ENCODE results near the gene ZNF536. TPM values are rescaled to one million over a fixed set of nuclear protein-coding genes. Genes with fewer than 3 reads are reported as not detected.

The ZNF536 gene
- total RNA-seq, 1 experiment from 2014 or later, result 2.9 TPM

DNA sequence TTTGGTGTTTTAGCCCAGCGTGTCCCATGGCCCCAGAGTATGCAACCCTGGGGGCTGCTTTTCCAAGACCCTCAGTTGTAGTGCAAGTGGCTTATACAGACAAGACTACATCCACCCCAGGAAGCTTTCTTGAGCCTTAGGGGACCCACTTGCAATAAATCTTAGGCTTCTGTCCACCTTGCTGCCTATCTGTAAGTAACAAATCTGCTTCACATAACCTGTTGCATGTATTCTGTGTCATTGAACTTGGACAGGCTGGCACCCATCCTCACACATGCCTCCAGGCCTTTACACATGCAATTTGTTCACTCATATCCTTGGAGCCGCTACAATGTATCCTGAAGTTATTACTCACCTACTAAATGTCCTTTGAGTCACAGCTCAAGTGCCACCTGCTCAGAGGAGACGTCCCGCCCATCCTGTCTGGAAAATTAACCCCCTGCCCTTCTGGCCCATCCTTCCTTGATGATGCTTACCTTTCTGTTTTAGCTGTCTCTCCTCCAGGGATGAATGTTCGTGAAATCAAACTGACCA, 101.2 kb downstream of the ZNF536 start:
- no peak overlapping the region for H3K4me3 ChIP-seq (ENCODE audit: low read depth, low read length, poor library complexity, severe bottlenecking)
- H3K27ac ChIP-seq (ENCODE audit: low read depth, low read length, poor library complexity, severe bottlenecking), result no peak overlapping the region
- ChIA-PET POLR2A (ENCODE audit: low non-redundant PET) (no interaction called here), CTCF (no interaction called here)
- no peaks in the 10 kb centered on the region for H3K36me3 ChIP-seq (ENCODE audit: insufficient read depth, low read length, poor library complexity, severe bottlenecking)
- H3K4me1 ChIP-seq (ENCODE audit: insufficient read depth, low read length, poor library complexity, severe bottlenecking), result no peaks in the 10 kb centered on the region
- TF ChIP-seq EZH2 (IDR thresholded peaks at IDR 0.05; ENCODE audit: borderline replicate concordance, low read depth, low read length, poor library complexity, severe bottlenecking), result no peak
- TF ChIP-seq, protein P1, sequence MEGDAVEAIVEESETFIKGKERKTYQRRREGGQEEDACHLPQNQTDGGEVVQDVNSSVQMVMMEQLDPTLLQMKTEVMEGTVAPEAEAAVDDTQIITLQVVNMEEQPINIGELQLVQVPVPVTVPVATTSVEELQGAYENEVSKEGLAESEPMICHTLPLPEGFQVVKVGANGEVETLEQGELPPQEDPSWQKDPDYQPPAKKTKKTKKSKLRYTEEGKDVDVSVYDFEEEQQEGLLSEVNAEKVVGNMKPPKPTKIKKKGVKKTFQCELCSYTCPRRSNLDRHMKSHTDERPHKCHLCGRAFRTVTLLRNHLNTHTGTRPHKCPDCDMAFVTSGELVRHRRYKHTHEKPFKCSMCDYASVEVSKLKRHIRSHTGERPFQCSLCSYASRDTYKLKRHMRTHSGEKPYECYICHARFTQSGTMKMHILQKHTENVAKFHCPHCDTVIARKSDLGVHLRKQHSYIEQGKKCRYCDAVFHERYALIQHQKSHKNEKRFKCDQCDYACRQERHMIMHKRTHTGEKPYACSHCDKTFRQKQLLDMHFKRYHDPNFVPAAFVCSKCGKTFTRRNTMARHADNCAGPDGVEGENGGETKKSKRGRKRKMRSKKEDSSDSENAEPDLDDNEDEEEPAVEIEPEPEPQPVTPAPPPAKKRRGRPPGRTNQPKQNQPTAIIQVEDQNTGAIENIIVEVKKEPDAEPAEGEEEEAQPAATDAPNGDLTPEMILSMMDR (conservative IDR thresholded peaks at IDR 0.05; ENCODE audit: low read depth, low read length), result no peak
- H3K9me3 ChIP-seq (ENCODE audit: low read depth, low read length, poor library complexity, severe bottlenecking), result no peaks in the 10 kb centered on the region
- no peaks in the 10 kb centered on the region for H3K27me3 ChIP-seq (replicated peaks; ENCODE audit: insufficient read depth, low read depth, low read length, poor library complexity)
- intact Hi-C loops (cut with micrococcal nuclease; ENCODE audit: unreplicated experiment), result no loop called here
- BruUV-seq (replicated peaks), result no TSS peak
- DNase-seq (ENCODE audit: low spot score), result no peak

DNA sequence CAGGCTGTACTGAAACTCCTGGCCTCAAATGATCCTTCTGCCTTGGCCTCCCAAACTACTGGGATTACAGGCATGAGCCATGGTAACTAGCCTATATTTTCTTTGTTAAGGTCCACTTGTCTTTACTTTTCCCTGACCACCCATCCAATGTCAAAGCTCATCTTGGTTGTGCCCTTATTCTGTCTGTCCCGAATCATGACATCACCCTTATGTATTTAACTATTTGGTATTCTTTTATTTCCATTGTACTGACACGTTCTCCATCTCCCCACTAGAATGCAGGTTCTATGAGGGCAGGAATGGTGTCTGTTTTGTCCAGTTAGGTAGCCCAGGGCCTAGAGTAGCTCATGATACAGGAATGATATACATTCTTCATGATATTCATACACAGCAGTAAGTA, 104.8 kb downstream of the ZNF536 start:
- Histone ChIP-seq H3K27ac (ENCODE audit: low read depth, low read length, poor library complexity, severe bottlenecking) (no peak overlapping the region), H3K4me3 (ENCODE audit: low read depth, low read length, poor library complexity, severe bottlenecking) (no peak overlapping the region), H3K4me1 (ENCODE audit: insufficient read depth, low read length, poor library complexity, severe bottlenecking) (no peaks in the 10 kb centered on the region), H3K27me3 (replicated peaks; ENCODE audit: insufficient read depth, low read depth, low read length, poor library complexity) (no peaks in the 10 kb centered on the region), H3K9me3 (ENCODE audit: low read depth, low read length, poor library complexity, severe bottlenecking) (no peaks in the 10 kb centered on the region), H3K36me3 (ENCODE audit: insufficient read depth, low read length, poor library complexity, severe bottlenecking) (no peaks in the 10 kb centered on the region)
- no TSS peak for BruUV-seq (replicated peaks)
- ChIA-PET CTCF (no interaction called here), POLR2A (ENCODE audit: low non-redundant PET) (interaction anchor here (0.6 kb wide), 1 partner anchor 932 kb away, joined by 3 read pairs; no protein-coding TSS in a partner anchor)
- no peak for TF ChIP-seq EZH2 (IDR thresholded peaks at IDR 0.05; ENCODE audit: borderline replicate concordance, low read depth, low read length, poor library complexity, severe bottlenecking)
- TF ChIP-seq, protein P1 (conservative IDR thresholded peaks at IDR 0.05; ENCODE audit: low read depth, low read length), result no peak
- intact Hi-C loops (cut with micrococcal nuclease; ENCODE audit: unreplicated experiment), result no loop called here
- no peak for DNase-seq (ENCODE audit: low spot score)

DNA sequence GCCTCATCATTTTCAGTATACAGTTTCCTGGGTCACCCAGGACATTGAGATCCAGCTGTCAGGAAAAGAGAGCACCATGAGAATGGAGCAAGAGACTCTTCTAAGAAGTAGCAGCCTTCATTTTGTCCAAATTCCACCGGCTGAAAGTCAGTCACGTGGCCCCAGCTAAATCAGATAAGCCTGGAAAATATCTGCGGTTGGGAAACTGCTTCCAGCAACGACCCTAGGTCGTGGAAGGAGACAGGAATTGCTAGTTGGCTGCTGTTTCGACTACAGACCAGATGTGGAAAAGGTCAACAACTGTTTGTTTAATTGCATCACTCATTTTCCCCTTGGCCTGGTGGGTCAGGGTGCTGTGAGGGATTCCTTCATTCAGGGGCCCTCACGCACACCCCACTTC, 107.0 kb downstream of the ZNF536 start:
- Histone ChIP-seq H3K36me3 (ENCODE audit: insufficient read depth, low read length, poor library complexity, severe bottlenecking) (no peaks in the 10 kb centered on the region), H3K4me3 (ENCODE audit: low read depth, low read length, poor library complexity, severe bottlenecking) (no peak overlapping the region), H3K9me3 (ENCODE audit: low read depth, low read length, poor library complexity, severe bottlenecking) (no peaks in the 10 kb centered on the region), H3K27ac (ENCODE audit: low read depth, low read length, poor library complexity, severe bottlenecking) (no peak overlapping the region), H3K4me1 (ENCODE audit: insufficient read depth, low read length, poor library complexity, severe bottlenecking) (no peaks in the 10 kb centered on the region), H3K27me3 (replicated peaks; ENCODE audit: insufficient read depth, low read depth, low read length, poor library complexity) (no peaks in the 10 kb centered on the region)
- intact Hi-C loops (cut with micrococcal nuclease; ENCODE audit: unreplicated experiment), result no loop called here
- BruUV-seq (replicated peaks), result no TSS peak
- CTCF ChIA-PET, result no interaction called here
- no peak for DNase-seq (ENCODE audit: low spot score)
- POLR2A ChIA-PET (ENCODE audit: low non-redundant PET), result no interaction called here
- TF ChIP-seq EZH2 (IDR thresholded peaks at IDR 0.05; ENCODE audit: borderline replicate concordance, low read depth, low read length, poor library complexity, severe bottlenecking), result no peak
- TF ChIP-seq, protein P1 (conservative IDR thresholded peaks at IDR 0.05; ENCODE audit: low read depth, low read length), result no peak
